SJSA1 (cell line): Measurements from ENCODE around the gene DIPK2A. TPM values are rescaled to one million over a fixed set of nuclear protein-coding genes. Genes with fewer than 3 reads are reported as not detected.

Experiments used
- DNase-seq, 2 experiments: peaks; one replicate each; pipeline ENCODE4 v3.0.0-alpha.2; 2015 to 2020; ENCODE audit warnings: low spot score in 2 of 2, low read depth in 1 of 2
- H3K27ac ChIP-seq: fragments of 250-450 bp; sonication (Bioruptor Pico); 2 replicates; pipeline ENCODE4 v1.5.1; 2020; ENCODE audit warnings: mild to moderate bottlenecking, moderate library complexity
- H3K27me3 ChIP-seq: fragments of 250-450 bp; sonication (Bioruptor Pico); replicated peaks from 2 replicates; pipeline ENCODE4 v1.5.1; 2020; ENCODE audit warnings: mild to moderate bottlenecking, moderate library complexity
- H3K36me3 ChIP-seq: fragments of 250-450 bp; sonication (Bioruptor Pico); 2 replicates; pipeline ENCODE4 v1.5.1; 2020; ENCODE audit warnings: mild to moderate bottlenecking
- H3K4me1 ChIP-seq: fragments of 250-450 bp; sonication (Bioruptor Pico); replicated peaks from 2 replicates; pipeline ENCODE4 v1.6.1; 2021; ENCODE audit warnings: mild to moderate bottlenecking
- H3K4me3 ChIP-seq: fragments of 250-450 bp; sonication (Bioruptor Pico); 2 replicates; pipeline ENCODE4 v1.5.1; 2020; ENCODE audit warnings: mild to moderate bottlenecking
- H3K9me3 ChIP-seq: fragments of 250-450 bp; sonication (Bioruptor Pico); replicated peaks from 2 replicates; pipeline ENCODE4 v1.5.1; 2020; ENCODE audit warnings: mild to moderate bottlenecking
- total RNA-seq: library from RNA; depleted of rRNA; stranded (reverse); fragments of >200 nt; shearing (Covaris generic); gene quantifications from 2 replicates; pipeline ENCODE4 v1.2.3, GENCODE V29; 2014

DIPK2A gene
- total RNA-seq, 1 experiment from 2014 or later = 6.3 TPM

GRCh38 chr3:143961342-143961741 is 10.3 kb upstream of the DIPK2A start:
- Histone ChIP-seq H3K27ac (no peak overlapping the region), H3K4me1 (no peaks in the 10 kb centered on the region), H3K27me3 (no peaks in the 10 kb centered on the region), H3K4me3 (no peak overlapping the region), H3K9me3 (no peaks in the 10 kb centered on the region), H3K36me3 (no peaks in the 10 kb centered on the region)
- DNase-seq = no peak

- H3K4me1 ChIP-seq = no peaks in the 10 kb centered on the region
- no peak overlapping the region for H3K27ac ChIP-seq
These were observed 7.7 kb upstream of the DIPK2A start for GRCh38 chr3:143963946-143964345.

GRCh38 chr3:143970773-143971358 is 757 bp upstream of the DIPK2A start:
- H3K4me1 ChIP-seq = 0 out of 2 replicates have a peak, but pooled peaks cover 5% of the 10 kb centered on the region
- no peaks in the 10 kb centered on the region for H3K9me3 ChIP-seq
- H3K4me3 ChIP-seq = peak overlapping the region; percentile 55
- H3K36me3 ChIP-seq = no peaks in the 10 kb centered on the region
- DNase-seq = peak in 1 of 2 experiments; percentile 45
- peak overlapping the region; percentile 34 for H3K27ac ChIP-seq
- H3K27me3 ChIP-seq = no peaks in the 10 kb centered on the region; the same call in 1 of the 2 replicates

More at GRCh38 chr3:143963946-143964345, 7.7 kb upstream of the DIPK2A start:
- Histone ChIP-seq H3K9me3 (no peaks in the 10 kb centered on the region), H3K4me3 (no peak overlapping the region), H3K27me3 (no peaks in the 10 kb centered on the region), H3K36me3 (no peaks in the 10 kb centered on the region)
- no peak for DNase-seq

GRCh38 chr3:143972155-143972504 is 507 bp downstream of the DIPK2A start:
- no peaks in the 10 kb centered on the region for H3K9me3 ChIP-seq
- 0 out of 2 replicates have a peak, but pooled peaks cover 5% of the 10 kb centered on the region for H3K4me1 ChIP-seq
- no peaks in the 10 kb centered on the region for H3K36me3 ChIP-seq
- H3K4me3 ChIP-seq = peak overlapping the region; percentile 55
- H3K27me3 ChIP-seq = no peaks in the 10 kb centered on the region; the same call in 1 of the 2 replicates
- H3K27ac ChIP-seq = no peak overlapping the region
- DNase-seq = peak in 1 of 2 experiments; percentile 74

- no peaks in the 10 kb centered on the region for H3K9me3 ChIP-seq
- H3K36me3 ChIP-seq = no peaks in the 10 kb centered on the region
- H3K4me1 ChIP-seq = 0 out of 2 replicates have a peak, but pooled peaks cover 5% of the 10 kb centered on the region
- no peaks in the 10 kb centered on the region; the same call in 1 of the 2 replicates for H3K27me3 ChIP-seq
- DNase-seq = peak; percentile 48 to 51
- H3K27ac ChIP-seq = no peak overlapping the region
- H3K4me3 ChIP-seq = peak overlapping the region; percentile 55
These were observed 1.1 kb downstream of the DIPK2A start for GRCh38 chr3:143972505-143973258.

GRCh38 chr3:143973259-143974021 is 1.8 kb downstream of the DIPK2A start:
- DNase-seq = peak in 1 of 2 experiments; percentile 27
- H3K27ac ChIP-seq = no peak overlapping the region

GRCh38 chr3:143974271-143975238 is 2.9 kb downstream of the DIPK2A start:
- DNase-seq = no peak
- H3K27me3 ChIP-seq = no peaks in the 10 kb centered on the region; the same call in 1 of the 2 replicates
- 0 out of 2 replicates have a peak, but pooled peaks cover 5% of the 10 kb centered on the region for H3K4me1 ChIP-seq
- no peaks in the 10 kb centered on the region for H3K9me3 ChIP-seq
- H3K4me3 ChIP-seq = no peak overlapping the region
- no peaks in the 10 kb centered on the region for H3K36me3 ChIP-seq
- H3K27ac ChIP-seq = no peak overlapping the region

More at GRCh38 chr3:143973259-143974021, 1.8 kb downstream of the DIPK2A start:
- Histone ChIP-seq H3K4me3 (peak overlapping the region; percentile 55), H3K27me3 (no peaks in the 10 kb centered on the region; the same call in 1 of the 2 replicates), H3K4me1 (0 out of 2 replicates have a peak, but pooled peaks cover 5% of the 10 kb centered on the region), H3K9me3 (no peaks in the 10 kb centered on the region), H3K36me3 (no peaks in the 10 kb centered on the region)

GRCh38 chr3:143975554-143976152 is 4.0 kb downstream of the DIPK2A start:
- Histone ChIP-seq H3K27ac (no peak overlapping the region), H3K9me3 (no peaks in the 10 kb centered on the region), H3K4me3 (no peak overlapping the region)

GRCh38 chr3:143977341-143978262 is 6.0 kb downstream of the DIPK2A start:
- Histone ChIP-seq H3K4me3 (no peak overlapping the region), H3K27ac (no peak overlapping the region), H3K36me3 (no peaks in the 10 kb centered on the region), H3K4me1 (0 out of 2 replicates have a peak, but pooled peaks cover 3% of the 10 kb centered on the region), H3K9me3 (no peaks in the 10 kb centered on the region), H3K27me3 (no peaks in the 10 kb centered on the region; the same call in 1 of the 2 replicates)
- DNase-seq = no peak

More at GRCh38 chr3:143975554-143976152, 4.0 kb downstream of the DIPK2A start:
- DNase-seq = no peak
- Histone ChIP-seq H3K36me3 (no peaks in the 10 kb centered on the region), H3K27me3 (no peaks in the 10 kb centered on the region; the same call in 1 of the 2 replicates), H3K4me1 (0 out of 2 replicates have a peak, but pooled peaks cover 5% of the 10 kb centered on the region)

GRCh38 chr3:143978263-143978631 is 6.6 kb downstream of the DIPK2A start:
- Histone ChIP-seq H3K4me1 (no peaks in the 10 kb centered on the region), H3K27ac (no peak overlapping the region), H3K36me3 (no peaks in the 10 kb centered on the region), H3K4me3 (no peak overlapping the region), H3K9me3 (no peaks in the 10 kb centered on the region), H3K27me3 (no peaks in the 10 kb centered on the region; the same call in 1 of the 2 replicates)
- DNase-seq = no peak

- H3K4me1 ChIP-seq = no peaks in the 10 kb centered on the region
- H3K27me3 ChIP-seq = no peaks in the 10 kb centered on the region; the same call in 1 of the 2 replicates
- no peak overlapping the region for H3K4me3 ChIP-seq
- no peak overlapping the region for H3K27ac ChIP-seq
- H3K9me3 ChIP-seq = no peaks in the 10 kb centered on the region
- no peaks in the 10 kb centered on the region for H3K36me3 ChIP-seq
- no peak for DNase-seq
These were observed 7.4 kb downstream of the DIPK2A start for GRCh38 chr3:143979041-143979440.
